Fibroblast of lung (primary cell): ENCODE results near the gene PFKFB2.

Experiments used
- EZH2 ChIP-seq: IDR thresholded peaks from 2 replicates; pipeline ENCODE4 v1.5.1; 2012; ENCODE audit warnings: low read length, control low read depth, mild to moderate bottlenecking; ENCODE audit errors: missing control alignments
- TF ChIP-seq, protein P1 (sequence below), 2 donors: IDR thresholded peaks in 1 of 2; conservative IDR thresholded peaks in 1 of 2; 1 replicate in 1 of 2; 2 replicates in 1 of 2; pipeline ENCODE4 v1.5.1; 2011 to 2012; ENCODE audit warnings: low read length in 2 of 2, control low read depth in 1 of 2, inconsistent platforms in 1 of 2, low read depth in 1 of 2, mild to moderate bottlenecking in 1 of 2

DNA sequence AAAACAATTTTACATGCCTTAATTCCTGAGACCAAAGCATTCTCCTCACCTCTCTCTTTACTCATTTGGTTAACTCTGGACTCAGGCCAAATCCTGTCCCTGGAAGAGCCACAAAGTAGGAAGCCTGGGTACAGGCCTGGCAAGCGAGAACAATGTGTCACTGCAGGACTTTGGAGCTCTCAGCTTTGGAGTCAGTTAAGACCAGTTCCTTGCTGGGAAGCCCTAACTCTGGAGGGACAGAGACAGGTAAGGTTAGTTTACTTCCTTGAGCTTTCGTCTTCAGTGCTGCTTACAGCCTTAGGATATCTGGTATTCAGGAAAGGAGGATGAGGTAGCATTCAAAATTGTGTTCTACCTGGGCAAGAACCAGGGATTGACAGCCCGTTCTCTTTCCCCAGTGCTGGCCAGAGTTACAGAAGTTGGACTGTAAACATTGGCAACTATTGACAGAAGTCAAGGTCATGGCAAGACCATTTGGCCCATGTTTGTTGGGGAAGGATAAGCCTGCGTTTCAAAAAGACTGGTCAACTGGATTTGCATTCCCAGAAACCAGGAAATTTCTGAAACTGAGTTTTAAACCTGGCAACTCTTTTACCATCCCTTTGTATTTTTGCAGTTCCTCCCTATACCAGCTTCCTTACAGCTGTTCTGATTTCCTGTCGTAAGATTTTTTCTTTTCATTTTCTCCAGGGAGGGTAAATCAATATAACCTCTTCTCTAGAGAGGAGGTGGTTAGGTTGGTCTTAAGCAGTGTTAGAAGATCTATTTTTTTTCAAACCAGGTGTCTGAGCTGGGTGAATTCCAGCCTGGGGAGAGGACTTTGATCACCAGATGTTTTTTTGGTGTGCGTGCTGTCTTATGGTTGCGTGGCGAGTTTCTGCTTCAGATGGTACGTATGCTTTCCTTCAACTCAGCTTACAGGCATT lies 35.9 kb downstream of the PFKFB2 start, which contains the start of gene C4BPB:
- TF ChIP-seq, protein P1, sequence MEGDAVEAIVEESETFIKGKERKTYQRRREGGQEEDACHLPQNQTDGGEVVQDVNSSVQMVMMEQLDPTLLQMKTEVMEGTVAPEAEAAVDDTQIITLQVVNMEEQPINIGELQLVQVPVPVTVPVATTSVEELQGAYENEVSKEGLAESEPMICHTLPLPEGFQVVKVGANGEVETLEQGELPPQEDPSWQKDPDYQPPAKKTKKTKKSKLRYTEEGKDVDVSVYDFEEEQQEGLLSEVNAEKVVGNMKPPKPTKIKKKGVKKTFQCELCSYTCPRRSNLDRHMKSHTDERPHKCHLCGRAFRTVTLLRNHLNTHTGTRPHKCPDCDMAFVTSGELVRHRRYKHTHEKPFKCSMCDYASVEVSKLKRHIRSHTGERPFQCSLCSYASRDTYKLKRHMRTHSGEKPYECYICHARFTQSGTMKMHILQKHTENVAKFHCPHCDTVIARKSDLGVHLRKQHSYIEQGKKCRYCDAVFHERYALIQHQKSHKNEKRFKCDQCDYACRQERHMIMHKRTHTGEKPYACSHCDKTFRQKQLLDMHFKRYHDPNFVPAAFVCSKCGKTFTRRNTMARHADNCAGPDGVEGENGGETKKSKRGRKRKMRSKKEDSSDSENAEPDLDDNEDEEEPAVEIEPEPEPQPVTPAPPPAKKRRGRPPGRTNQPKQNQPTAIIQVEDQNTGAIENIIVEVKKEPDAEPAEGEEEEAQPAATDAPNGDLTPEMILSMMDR (conservative IDR thresholded peaks at IDR 0.05 in 1 of 2, IDR thresholded peaks at IDR 0.05 in 1 of 2; ENCODE audit: low read depth in 1 of 2, low read length in 2 of 2) = no peak
- TF ChIP-seq EZH2 = no peak
